ENCODE data around the gene CACNG7. TPM values are rescaled to one million over a fixed set of nuclear protein-coding genes. Genes with fewer than 3 reads are reported as not detected.

Gene CACNG7
- total RNA-seq: not detected

- H3K27me3 ChIP-seq: peaks cover 14 to 99% (median 31%) of the 10 kb centered on the region in 4 donors
- 5 to 6% methylated on average over 7 to 8 of the region's 28 CpGs for WGBS, 2 donors
- no peak for TF ChIP-seq CTCF (IDR thresholded peaks at IDR 0.05)
- TF ChIP-seq POLR2A (IDR thresholded peaks at IDR 0.05): no peak
- H3K9me3 ChIP-seq: no peaks in the 10 kb centered on the region
- H3K4me1 ChIP-seq: peaks cover 4 to 34% (median 9%) of the 10 kb centered on the region in 3 donors
- no peak for DNase-seq
- H3K4me3 ChIP-seq: peak within 1 kb of the TSS in 1 of 4 donors; percentile 28
- H3K36me3 ChIP-seq: no peaks in the 10 kb centered on the region
- intact Hi-C loops (cut with DNase I): no loop called here
- H3K27ac ChIP-seq: no peak within 1 kb of the TSS
These were observed at the start of gene CACNG7 for GRCh38 chr19:53908935-53909415. TSS of gene CACNG7 (plus strand) at chr19:53909278. CDS start at chr19:53912832, 3,554 bp downstream.

- 73 to 82% methylated on average over 5 to 6 of the region's 6 CpGs for WGBS, 2 donors
These were observed 44.7 kb upstream of the CACNG7 start for GRCh38 chr19:53864308-53864836.

GRCh38 chr19:53865523-53865917 is 43.6 kb upstream of the CACNG7 start:
- peaks cover 27 to 60% (median 29%) of the 10 kb centered on the region in 3 donors for H3K4me1 ChIP-seq
- H3K27ac ChIP-seq: peak overlapping the region; percentile 53 to 96 (median 93)
- intact Hi-C loops (cut with DNase I): no loop called here
- peak overlapping the region in 2 of 4 donors; percentile 75 to 79 for H3K4me3 ChIP-seq
- H3K27me3 ChIP-seq: peaks cover 0 to 4% (median 0%) of the 10 kb centered on the region in 4 donors
- WGBS, 2 donors: 24 to 56% methylated on average over 4 to 9 of the region's 9 CpGs
- TF ChIP-seq POLR2A (IDR thresholded peaks at IDR 0.05) (no peak), CTCF (IDR thresholded peaks at IDR 0.05) (no peak)
- no peaks in the 10 kb centered on the region for H3K36me3 ChIP-seq
- no peaks in the 10 kb centered on the region for H3K9me3 ChIP-seq
- DNase-seq: no peak

More at GRCh38 chr19:53864308-53864836, 44.7 kb upstream of the CACNG7 start:
- Histone ChIP-seq H3K27me3 (peaks cover 0 to 4% (median 0%) of the 10 kb centered on the region in 4 donors), H3K27ac (no peak overlapping the region), H3K36me3 (no peaks in the 10 kb centered on the region), H3K4me3 (no peak overlapping the region), H3K9me3 (no peaks in the 10 kb centered on the region), H3K4me1 (peaks cover 23 to 49% (median 29%) of the 10 kb centered on the region in 3 donors)
- DNase-seq: no peak
- TF ChIP-seq CTCF (IDR thresholded peaks at IDR 0.05): no peak
- TF ChIP-seq POLR2A (IDR thresholded peaks at IDR 0.05): no peak
- intact Hi-C loops (cut with DNase I): no loop called here

- no peak for DNase-seq
- intact Hi-C loops (cut with DNase I): no loop called here
- H3K4me3 ChIP-seq: peak overlapping the region; percentile 15 to 84 (median 77)
- peak in 1 of 4 donors; percentile 59 for TF ChIP-seq POLR2A (IDR thresholded peaks at IDR 0.05)
- no peak for TF ChIP-seq CTCF (IDR thresholded peaks at IDR 0.05)
- peaks cover 33 to 67% (median 33%) of the 10 kb centered on the region in 3 donors for H3K4me1 ChIP-seq
- no peaks in the 10 kb centered on the region for H3K36me3 ChIP-seq
- H3K9me3 ChIP-seq: no peaks in the 10 kb centered on the region
- peaks cover 0 to 4% (median 0%) of the 10 kb centered on the region in 4 donors for H3K27me3 ChIP-seq
- peak overlapping the region; percentile 53 to 96 (median 93) for H3K27ac ChIP-seq
- WGBS, 2 donors: 9 to 16% methylated on average over 4 to 8 of the region's 50 CpGs
These were observed 42.9 kb upstream of the CACNG7 start for GRCh38 chr19:53865918-53866864.

GRCh38 chr19:53866865-53867224 is 42.2 kb upstream of the CACNG7 start:
- H3K27me3 ChIP-seq: peaks cover 0 to 4% (median 0%) of the 10 kb centered on the region in 4 donors
- H3K4me3 ChIP-seq: peak overlapping the region; percentile 15 to 84 (median 77)
- H3K4me1 ChIP-seq: peaks cover 33 to 74% (median 36%) of the 10 kb centered on the region in 3 donors
- H3K36me3 ChIP-seq: no peaks in the 10 kb centered on the region
- H3K9me3 ChIP-seq: no peaks in the 10 kb centered on the region
- peak overlapping the region; percentile 53 to 96 (median 93) for H3K27ac ChIP-seq
- WGBS, 2 donors: 18 to 32% methylated on average over 5 to 13 of the region's 14 CpGs
- TF ChIP-seq POLR2A (IDR thresholded peaks at IDR 0.05) (no peak), CTCF (IDR thresholded peaks at IDR 0.05) (no peak)
- intact Hi-C loops (cut with DNase I): no loop called here
- DNase-seq: no peak

Measured in esophagus squamous epithelium (tissue), 5 donors.